ENCODE measurements around the gene TMEM94.

TMEM94 gene

DNA sequence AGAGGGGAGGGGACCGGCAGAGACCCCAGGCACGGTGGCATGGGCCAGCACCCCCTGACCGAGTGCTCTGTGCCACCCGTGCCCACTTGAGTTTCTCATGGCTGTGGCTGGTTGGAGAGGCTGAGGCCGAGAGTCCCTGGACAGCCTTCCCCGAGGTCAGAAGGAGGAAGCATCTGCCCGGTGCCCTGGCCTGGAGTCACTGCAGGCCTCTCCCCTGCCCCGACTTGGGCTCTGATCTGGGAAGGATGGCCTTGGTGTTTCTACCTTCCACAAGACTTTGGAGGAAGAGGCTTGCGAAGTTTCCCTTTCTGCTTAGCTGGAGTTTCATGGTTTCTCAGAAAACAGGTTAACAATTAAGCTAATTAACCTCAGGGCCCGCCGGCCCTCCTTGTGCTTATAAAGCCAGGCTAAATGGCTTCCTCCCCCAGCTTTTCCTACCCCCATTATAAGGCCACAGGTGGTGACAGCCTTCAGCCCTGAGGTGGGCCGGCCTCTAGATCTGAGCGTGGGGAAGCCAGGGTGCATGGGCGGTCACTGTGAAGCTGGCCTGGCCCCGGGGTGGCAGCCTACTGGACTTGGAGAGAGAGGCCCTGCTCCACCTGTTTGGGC, 86.4 kb downstream of the TMEM94 start:
- TF ChIP-seq, protein P1, sequence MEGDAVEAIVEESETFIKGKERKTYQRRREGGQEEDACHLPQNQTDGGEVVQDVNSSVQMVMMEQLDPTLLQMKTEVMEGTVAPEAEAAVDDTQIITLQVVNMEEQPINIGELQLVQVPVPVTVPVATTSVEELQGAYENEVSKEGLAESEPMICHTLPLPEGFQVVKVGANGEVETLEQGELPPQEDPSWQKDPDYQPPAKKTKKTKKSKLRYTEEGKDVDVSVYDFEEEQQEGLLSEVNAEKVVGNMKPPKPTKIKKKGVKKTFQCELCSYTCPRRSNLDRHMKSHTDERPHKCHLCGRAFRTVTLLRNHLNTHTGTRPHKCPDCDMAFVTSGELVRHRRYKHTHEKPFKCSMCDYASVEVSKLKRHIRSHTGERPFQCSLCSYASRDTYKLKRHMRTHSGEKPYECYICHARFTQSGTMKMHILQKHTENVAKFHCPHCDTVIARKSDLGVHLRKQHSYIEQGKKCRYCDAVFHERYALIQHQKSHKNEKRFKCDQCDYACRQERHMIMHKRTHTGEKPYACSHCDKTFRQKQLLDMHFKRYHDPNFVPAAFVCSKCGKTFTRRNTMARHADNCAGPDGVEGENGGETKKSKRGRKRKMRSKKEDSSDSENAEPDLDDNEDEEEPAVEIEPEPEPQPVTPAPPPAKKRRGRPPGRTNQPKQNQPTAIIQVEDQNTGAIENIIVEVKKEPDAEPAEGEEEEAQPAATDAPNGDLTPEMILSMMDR (IDR thresholded peaks at IDR 0.05; ENCODE audit: insufficient read depth, missing control alignments) = no peak
- DNase-seq (ENCODE audit: insufficient read length, low spot score) (no peak), FAIRE-seq (no peak)

DNA sequence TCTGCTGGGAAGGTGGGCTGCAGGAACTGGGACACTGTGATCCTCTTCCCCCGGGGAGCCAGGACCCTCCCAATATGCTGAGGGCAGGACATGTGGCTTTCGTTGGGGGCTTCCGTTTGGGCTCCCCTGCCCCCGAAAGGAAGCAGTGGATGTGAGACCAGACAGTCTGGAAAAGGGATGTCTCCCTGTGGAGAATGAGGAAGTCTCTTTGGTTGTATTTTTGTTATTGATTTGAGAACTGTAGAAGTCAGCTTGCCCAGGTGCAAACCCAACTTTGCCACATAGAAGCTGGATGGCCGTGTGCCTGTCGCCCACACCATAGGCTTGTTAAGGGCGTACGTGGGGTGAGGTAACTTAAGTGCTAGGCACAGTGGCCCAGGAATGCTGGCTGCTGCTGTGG, 87.8 kb downstream of the TMEM94 start:
- FAIRE-seq (no peak), DNase-seq (ENCODE audit: insufficient read length, low spot score) (no peak)
- TF ChIP-seq, protein P1 (IDR thresholded peaks at IDR 0.05; ENCODE audit: insufficient read depth, missing control alignments) = no peak

DNA sequence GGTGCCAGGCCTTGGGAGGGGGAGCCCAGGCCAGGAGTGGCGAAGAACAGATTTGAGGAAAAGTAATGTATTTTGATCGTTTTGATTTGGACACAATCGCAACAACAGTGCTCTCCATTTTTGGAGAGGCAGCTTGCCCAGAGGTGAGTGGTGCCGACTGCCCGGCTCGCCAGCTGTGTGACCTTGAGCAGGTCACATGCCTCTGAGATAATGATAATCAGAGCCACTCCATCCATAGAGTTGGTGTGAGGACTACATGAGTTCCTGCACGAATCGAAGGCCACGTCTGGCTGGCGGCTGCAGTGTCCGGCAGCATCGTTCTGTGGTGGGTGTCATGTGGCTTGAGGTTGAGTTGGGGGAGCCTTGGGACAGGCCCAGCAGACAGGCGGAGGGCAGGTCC, 89.7 kb downstream of the TMEM94 start:
- DNase-seq (ENCODE audit: insufficient read length, low spot score) (no peak), FAIRE-seq (no peak)
- TF ChIP-seq, protein P1 (IDR thresholded peaks at IDR 0.05; ENCODE audit: insufficient read depth, missing control alignments) = no peak

DNA sequence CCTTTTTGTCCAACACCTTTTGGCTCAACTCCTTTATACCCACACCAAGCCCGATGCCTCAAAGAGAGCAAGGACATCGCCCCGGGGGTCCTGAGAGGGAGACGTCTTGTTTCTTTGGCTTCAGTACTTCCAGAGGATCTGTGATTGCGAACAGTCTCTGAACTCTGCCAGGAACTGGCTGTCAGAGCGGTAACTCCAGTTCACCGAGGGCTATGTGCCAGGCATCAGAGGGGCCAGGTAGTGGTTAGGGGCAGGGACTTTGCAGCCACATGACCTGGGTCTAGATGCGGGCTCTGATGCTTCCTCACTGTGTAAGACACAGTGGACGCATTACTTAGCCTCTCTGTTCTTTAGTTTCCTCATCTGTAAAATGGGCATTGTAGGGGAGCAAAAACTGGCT, 90.7 kb downstream of the TMEM94 start:
- FAIRE-seq (no peak), DNase-seq (ENCODE audit: insufficient read length, low spot score) (no peak)
- TF ChIP-seq, protein P1 (IDR thresholded peaks at IDR 0.05; ENCODE audit: insufficient read depth, missing control alignments) = no peak

DNA sequence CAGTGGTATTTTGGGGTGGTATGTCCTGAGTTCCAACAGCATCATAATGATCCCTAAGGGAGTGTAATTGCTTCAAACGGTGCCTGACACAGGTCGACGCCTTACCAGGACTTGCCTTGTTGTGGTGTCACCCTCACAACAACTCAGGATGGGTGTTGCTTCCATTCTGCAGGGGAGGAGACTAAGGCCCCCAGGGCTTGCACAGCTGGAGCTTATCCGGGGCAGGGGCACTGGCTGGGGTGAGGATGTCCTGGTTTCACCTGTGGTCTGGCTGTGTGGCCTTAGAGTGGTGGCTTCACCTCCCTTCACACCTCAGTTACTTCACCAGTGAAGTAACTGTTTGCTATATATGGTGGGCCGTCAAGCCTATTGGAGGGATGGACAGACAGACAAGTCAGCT, 92.4 kb downstream of the TMEM94 start:
- no peak for DNase-seq (ENCODE audit: insufficient read length, low spot score)
- TF ChIP-seq, protein P1 (IDR thresholded peaks at IDR 0.05; ENCODE audit: insufficient read depth, missing control alignments) = no peak
- no peak for FAIRE-seq

All from D721Med (cell line).